Measurements from ENCODE around the gene MALRD1.

MALRD1 gene

DNA sequence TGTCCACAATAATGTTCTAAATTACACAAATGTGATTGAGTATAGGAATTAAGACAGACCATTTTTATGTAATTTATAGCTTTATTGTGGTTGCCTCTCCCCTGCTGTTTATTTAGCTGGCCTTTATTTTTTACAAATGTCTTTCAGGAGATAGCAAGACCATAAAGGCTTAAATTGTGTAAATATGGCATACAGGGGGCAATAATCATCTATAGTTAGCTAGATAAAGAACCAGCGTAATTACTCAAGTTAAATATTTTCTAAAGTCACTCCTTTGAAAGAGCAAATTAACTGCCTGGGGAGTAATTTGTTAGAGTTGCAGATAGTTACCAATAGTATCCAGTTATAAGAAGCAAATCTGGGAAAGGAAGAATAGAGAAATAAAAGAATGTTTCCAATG lies at the start of gene MALRD1:
MALRD1 (plus strand) TSS at position 313 of the 400 bp plus-strand sequence. CDS start 138 bp downstream, outside the sequence.
- FAIRE-seq = no peak

DNA sequence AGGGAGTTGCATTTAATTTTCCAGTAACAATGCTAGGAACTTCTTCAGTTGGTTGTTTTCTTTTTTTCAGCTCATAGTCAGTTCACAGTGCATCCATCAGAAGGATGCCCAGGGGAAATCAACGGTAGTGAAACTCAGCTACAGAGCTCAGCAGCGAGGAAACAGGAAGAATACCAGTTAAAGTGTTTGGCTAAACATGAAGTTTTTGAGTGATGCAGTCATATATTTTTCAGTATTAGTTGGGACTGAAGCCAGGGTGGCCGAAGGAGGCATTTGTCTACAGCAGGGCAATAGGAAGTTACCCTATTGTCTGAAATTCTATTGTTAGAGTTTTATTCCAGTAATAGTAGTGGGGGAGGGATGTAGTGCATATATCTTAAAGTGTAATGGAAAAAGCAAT lies 45.3 kb upstream of the MALRD1 start:
- FAIRE-seq = no peak

DNA sequence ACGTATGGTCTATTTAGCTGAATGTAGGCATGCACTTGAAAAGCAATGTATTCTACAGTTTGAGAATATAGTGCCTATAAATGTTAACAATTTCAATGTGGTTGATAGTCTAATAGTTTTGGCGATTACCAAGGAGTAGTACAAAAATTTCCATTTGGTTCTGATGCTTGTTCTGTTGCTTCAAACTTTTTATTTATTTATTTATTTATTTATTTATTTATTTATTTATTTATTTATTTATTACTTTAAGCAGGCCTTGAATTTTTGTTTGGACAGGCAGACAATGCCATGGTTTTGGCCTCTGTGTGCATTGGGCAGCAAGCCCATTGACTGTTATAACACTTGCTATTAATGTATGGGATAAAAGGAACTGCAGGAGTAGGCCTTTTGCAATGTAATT lies 36.5 kb upstream of the MALRD1 start:
- FAIRE-seq = no peak

DNA sequence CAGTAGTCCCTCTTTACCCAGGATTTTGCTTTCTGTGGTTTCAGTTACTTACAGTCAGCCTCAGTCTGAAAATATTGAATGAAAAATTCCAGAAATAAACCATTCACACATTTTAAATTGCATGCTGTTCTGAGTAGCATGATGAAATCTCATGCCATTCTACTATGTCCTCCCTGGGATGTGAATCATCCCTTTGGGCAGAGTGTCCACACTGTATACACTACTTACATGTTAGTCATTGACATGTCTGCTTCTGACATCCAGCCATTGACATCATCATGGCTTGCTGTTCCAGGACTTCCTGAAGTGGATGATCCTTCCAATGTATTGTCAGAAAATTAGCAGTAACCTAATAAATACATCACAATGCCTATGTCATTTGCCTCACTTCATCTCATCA lies 34.6 kb upstream of the MALRD1 start:
- no peak for FAIRE-seq

DNA sequence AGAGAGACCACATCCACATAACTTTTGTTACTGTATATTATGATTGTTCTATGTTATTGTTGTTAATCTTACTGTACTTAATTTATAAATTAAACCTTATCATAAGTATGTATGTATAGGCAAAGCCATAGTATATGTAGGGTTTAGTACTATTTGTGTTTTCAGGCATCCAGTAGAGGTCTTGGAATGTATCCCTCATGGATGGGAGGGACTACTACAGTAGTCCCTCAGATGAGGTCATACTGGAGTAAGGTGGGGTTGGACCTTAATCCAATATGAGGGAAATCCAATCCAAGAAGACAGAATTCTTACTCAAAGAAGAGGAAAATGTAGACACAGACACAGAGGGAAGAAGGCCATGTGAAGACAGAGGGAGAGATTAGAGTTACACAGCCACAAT lies 34.1 kb upstream of the MALRD1 start:
- no peak for FAIRE-seq

DNA sequence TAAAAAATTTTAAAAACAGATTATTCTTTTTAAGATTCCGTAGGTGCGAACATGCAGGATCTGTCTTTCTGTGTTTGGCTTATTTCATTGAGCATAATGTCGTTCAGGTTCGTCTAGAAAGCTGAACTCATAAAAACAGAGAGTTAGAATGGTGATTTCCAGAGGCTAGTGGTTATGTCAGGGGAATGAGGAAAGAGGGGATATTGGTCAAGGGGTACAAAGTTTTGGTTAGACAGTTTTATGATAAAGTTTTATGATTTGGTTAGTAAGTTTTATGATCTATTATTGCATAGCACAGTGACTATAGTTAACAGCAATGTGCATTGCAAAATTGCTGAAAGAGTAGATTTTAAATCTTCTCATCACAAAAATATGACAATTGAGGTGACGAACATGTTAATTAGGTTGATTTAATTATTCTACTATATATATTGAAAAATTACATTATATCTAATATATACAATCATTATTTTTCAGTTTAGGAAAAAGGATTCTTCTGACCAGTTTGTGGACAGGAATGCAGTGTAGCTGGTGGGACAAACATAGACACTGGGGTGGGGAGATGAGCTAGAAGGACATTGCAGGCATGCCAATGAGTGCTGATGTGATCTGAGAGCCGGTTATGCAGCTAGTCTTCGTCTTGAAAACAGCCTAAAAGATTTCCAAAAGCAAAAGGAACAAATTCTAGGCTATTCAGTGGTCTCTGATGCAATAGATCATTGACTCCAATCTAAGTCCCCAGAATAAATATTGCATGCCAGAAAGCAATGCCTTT lies 31.3 kb upstream of the MALRD1 start:
- no peak for FAIRE-seq

DNA sequence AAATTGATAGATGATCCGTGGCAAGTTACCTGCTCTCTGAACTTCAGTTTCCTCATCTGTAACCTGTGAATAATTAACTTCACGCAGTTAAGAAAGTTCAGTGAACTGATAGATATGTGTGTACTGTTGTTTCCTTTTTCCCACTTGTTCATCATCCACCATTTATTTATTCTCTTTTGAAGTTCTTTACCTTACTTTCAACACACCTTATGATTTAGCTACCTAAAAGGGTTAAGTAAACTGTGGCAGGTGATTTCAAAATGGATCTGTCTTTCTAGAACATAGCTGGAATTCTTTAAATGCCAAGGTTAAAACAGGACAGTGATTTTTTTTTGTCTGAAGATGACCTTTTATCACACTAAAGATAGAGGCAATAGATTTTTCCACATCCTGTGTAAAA lies 27.4 kb upstream of the MALRD1 start:
- no peak for FAIRE-seq

DNA sequence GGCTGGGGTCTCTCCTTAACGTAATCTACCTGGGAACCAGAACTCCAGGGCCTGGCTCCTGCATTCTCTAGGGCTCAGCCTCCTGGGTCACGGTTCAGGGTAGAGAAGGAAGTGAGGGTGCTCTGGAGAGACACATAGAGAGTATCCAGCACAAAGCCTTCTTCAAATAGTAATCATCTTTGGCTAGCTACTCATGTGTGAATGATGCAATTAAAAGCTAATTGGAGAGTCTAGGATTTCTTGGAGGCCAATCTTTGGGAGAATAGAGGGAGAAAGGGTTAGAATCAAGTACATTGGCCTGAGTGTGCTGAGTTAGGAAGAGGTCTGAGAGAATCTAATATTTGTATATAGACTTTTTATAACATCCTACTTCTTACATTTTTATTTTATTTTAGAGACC lies 24.0 kb upstream of the MALRD1 start:
- FAIRE-seq = no peak

DNA sequence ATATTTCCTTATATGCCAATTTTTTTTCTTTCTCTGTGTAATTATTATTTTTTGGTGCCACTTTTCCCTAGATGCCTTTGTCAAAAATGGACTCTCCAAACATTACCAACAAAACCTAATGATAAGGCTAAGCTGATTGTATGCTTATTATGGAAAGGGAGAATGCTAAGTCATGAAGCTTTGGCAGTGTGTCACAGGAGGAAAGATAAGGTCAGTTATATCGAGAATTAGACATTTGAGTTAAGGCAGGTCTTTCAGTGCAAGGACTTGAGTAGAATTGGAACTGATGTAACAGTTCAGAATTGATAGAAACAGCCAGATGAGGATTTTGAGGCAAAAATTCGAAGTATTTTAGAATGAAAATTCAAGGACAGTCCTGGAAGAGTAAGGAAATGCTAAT lies 16.8 kb upstream of the MALRD1 start:
- FAIRE-seq = no peak

DNA sequence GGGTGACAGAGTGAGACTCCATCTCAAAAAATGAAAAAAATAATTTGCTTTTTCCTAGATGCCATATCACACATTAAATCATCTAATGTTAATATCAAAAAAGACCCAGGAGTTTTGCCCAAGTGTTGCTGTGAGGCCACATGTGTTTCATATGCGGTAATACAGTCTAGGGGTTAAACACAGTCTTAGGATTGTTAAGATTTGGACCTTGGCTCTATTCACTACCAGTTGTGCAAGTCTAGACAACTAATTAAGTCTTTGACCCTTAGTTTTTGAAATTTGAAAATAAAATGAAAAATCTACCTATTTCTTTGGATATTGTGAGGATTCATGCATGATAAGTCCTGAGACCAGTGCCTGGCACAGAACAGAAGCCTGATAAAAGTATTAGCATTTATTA lies 14.9 kb upstream of the MALRD1 start:
- no peak for FAIRE-seq

DNA sequence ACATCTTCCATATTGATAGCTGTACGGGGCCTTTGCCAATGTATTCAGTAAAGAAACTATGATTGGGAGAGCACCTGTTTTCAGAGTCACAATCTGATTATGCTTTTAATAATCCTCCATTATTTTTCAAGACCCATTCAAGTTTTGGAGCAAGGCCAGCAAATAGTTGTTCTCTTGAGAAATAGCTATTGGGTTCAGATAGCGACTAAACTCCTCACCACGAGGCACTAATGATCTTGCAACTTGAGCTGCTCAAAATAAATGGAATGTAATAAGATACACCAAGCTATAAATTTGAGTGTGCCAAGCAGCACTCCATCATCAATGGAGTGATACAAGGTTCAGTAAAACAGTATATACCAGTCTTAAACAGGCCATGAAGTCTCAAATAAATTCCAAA lies 7.4 kb upstream of the MALRD1 start:
- FAIRE-seq = no peak

DNA sequence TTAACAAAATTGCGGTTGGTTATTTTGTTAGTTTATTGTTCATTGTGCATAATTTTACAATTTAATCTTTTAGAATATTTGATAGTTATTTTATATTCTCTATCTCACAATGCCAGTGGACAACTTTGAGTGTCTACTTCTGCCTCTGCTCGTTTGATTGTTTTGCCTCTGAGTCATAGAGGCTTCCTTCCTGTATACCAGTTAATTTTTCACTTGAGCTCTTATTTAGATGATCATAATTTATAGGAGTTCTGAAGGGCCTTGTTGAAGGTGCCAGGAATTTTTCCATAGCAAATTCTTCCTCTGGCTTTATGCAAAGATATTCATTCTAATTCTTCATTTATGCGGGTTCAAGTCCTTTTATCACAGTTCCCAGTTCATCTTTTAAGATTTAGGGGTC lies 5.2 kb upstream of the MALRD1 start:
- no peak for FAIRE-seq

DNA sequence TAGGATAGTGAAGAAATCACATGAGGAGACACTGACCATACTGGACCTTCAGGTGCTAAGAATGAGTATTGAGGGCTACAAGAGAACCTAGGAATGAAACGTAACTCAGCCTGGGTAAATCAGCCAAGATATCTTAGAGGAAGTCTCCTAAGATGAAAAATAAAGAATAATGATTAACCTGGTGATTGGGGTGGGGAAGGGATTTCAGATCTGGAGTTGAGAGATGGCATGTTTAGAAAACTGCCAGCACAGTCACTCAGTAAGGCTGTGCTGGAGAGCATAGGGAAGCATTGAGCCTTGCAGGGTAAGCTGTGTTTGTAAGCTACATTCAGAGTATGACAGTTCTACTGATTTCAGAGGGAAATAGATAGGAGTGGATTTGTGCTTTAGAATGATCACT lies 1.9 kb upstream of the MALRD1 start:
- FAIRE-seq = no peak

DNA sequence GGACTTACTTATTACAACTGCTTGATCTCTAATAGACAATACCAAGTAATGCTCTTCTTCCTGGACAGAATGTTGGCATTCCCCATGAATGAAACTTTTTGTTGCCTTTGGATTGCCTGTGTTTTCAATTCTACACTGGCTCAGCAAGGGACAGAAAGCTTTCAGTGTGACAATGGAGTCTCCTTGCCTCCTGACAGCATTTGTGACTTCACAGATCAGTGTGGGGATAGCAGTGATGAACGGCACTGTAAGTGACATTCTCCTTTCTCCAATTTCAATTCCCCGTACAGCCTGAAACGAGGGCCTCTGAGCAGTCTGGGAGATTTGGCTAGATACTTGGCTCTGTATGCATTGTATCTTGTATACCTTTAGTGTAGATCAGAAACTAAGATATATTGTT lies 290 bp downstream of the MALRD1 start:
- FAIRE-seq = no peak

DNA sequence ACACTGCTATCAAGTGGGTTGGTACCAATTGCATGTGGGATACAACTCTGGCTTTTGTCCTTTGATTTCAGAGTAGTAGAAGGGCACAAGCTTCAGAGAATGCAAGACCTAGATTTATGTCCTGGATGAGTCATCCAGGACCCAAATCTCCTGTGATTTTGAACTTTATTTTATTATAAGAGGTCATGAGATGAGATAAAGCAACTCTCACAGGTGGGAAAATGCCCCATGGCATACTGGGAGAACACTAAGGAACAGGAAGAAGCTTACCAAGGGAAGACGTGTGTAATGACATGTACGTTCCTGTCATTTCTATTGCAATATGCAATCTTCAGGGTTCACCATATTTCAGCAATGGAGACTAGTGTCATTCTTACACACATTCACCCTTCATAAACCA lies 966 bp downstream of the MALRD1 start:
- no peak for FAIRE-seq

DNA sequence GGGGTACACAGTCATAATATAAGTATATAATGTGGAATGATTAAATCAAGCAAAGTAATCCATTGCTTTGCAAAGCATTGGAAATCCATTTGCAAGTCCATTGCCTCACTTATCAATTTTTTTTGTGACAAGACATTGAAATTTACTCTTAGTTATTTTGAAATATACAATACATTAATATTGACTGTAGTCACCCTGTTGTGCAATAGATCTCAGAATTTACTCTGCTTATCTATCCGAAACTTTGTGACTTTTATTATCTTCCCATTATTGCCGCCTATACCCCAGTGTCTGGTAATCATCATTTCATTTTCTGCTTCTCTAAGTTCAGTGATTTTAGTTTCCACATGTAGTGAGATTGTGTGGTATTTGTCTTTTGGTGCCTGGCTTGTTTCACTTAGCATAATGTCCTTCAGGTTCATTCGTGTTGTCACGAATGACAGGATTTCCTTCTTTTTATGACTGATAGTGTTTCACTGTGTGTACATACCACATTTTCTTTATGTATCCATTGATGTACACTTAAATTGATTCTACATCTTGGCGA lies 5.8 kb downstream of the MALRD1 start:
- FAIRE-seq = no peak

DNA sequence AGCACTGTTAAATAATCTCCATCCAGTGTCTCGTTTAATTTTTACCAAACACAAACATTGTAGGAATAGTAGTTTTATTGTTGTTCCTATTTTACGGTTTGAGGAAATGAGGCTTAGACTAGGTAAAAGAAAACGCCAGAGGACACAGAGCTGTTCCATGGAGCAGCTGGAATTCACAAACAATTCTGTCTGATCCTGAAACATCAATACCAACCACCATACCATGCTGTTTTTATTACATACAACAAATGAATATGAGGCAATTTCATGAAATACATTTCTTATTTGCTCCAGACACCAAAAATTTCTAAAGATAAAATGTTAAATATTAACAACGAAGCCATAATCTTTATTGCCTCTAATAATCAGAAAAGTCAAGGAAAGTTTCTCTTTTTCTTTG lies 9.4 kb downstream of the MALRD1 start:
- no peak for FAIRE-seq

DNA sequence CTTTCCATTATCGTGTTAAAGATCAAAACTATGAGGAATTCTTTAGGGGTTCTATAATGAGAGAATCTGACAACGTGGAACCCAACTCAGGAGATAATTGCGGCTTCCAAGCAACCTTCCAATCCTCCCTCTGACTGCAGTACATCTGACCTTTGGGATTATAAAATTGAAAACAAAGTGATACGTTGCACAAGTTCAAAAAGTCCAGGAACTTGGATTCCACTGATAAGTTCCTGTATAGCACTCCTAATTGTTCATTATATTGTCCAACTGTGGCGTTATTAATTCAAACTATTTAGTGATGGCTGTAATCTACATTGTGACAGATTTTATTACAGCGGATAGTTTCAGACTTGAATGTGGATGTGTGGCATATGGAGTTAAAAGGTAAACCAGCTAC lies 15.4 kb downstream of the MALRD1 start:
- no peak for FAIRE-seq

DNA sequence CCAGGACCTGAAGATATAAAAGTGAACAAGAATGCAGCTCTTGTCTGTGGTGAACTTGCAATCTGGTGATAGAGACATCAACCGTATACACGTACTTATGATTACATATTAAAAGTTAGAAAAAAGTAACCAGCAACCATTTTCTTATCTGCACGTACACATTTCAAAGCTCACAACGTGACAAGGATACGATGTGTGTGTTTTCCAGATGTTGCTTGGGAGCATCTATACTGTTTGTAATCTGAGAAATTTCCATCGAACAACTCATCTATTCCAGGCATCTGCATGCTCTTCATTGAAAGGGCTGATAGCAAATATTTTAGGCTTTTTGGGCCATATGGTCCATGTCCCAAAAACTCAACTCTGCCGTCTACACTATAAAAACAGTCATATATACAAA lies 23.3 kb downstream of the MALRD1 start:
- no peak for FAIRE-seq

DNA sequence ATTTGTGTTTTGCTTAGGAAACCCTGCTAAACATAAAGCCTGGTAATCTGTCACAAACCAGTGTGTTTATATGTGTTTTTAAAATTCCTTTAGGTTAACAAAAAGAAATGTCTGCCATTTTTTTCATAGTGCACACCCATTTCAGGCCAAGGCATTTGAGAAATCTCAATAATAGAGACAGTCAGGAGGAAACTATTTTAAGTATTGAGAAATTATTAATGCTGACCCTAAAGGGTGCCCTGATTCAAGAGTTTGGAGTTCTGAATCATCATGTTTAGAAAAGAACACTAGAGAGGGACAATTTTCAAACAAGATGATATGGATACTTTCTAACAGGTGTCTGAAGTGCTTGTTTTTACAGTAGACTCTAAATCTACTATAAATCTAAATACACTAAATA lies 28.7 kb downstream of the MALRD1 start:
- no peak for FAIRE-seq

DNA sequence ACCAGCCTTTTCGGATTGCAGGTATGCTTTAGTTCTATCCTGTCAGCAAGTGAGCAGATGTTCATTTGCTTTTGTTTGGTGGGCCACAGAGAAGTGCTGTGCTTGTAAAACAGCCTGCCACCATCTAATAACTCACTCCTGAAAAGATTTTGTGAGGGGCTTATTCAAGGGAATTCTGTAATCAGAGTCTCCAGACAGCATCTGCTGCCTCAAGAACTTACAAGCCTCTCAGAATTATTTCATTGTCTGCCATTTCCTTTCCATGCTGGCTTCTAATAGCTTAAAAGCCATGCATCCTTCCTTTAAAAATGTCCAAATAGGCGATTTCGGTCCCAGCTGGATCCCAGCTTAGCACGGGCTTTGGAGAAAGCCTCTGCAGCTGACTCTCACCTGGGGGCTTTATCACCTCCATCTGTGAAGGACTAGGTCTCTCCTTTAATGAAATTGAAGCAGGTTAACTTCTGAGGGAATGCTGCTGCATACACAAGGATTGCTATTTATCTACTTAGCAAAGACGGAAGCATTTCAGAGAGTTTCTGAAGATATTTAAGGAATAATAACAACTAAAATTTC lies 48.0 kb downstream of the MALRD1 start:
- no peak for FAIRE-seq

DNA sequence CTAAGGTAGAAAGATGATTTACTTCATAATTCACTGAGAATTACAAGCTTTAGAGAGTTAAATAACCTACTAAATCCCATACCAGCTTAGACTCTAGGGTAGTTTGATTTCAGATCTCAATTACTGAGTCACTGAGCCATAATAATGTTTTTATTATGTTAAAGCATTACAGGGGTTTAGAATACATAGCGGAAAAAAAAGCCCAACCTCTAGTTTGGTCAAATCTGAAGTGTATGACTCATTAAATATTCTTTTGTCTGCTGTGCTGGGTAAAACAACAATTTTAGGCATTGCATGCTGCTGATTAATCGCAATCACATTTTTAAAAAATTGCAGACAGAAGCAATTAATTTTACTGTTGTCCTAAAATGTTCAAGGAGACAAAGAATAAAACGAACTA lies 48.5 kb downstream of the MALRD1 start:
- FAIRE-seq = no peak

DNA sequence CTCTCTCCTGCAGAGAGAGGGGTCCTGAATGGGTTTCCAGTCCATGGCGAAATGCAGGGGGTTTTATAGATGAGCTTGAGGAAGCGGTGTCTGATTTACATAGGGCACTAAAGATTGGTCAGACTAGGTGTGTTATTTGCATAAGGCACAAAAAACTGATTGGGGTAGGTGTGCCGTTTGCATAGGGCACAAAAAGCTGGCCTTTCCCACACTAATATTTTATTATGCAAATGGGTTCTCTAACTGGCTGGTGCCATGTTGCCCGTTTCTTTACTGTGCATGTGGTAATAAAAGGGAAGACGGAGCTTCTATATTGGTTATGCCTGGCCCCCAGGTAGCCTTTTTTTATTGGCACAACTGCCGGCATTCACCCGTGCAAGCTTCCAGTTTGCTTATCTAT lies 50.2 kb downstream of the MALRD1 start:
- FAIRE-seq = no peak

DNA sequence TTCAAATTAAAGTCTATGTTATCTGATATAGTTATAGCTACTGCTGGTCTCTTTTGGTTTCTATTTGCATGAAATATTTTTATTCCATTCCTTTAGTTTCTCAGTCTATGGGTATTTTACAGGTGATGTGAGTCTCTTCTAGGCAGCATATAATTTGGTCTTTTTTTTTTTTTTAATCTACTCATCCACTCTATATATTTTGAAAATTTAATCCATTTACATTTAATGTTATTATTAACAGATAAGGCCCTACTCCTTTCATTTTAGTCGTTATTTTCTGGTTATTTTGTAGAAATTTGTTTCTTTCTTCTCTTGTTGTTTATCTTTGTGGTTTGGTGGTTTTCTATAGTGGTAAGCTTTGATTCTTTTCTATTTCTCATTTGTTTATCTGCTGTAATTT lies 58.8 kb downstream of the MALRD1 start:
- FAIRE-seq = no peak

Measured in islet of Langerhans (tissue), 1 donor.